Stimulated activated CD4-positive, alpha-beta T cell treated with anti-CD3 and anti-CD28 coated beads, TNF-alpha, amount 100 ng/mL, for 48 hours (primary cell): ENCODE measurements around the gene KRTAP4-12.
"Not testable (repeated sequence)": the region's sequence is repeated elsewhere in the genome, so short reads cannot be mapped to it uniquely, and the experiment has no call there.

Experiments
- DNase-seq, 3 donors: peaks; one replicate each; pipeline ENCODE4 v3.0.0-alpha.2; 2020; ENCODE audit warnings: low read depth in 3 of 3

Gene KRTAP4-12

GRCh38 chr17:41123991-41124371 is at the start of gene KRTAP4-12:
Gene KRTAP4-12, minus strand, starts transcription at chr17:41124182. Its CDS starts 60 bp downstream, at chr17:41124122.
- DNase-seq: not testable (repeated sequence)

- no peak for DNase-seq
Observed at GRCh38 chr17:41171886-41172285, 47.9 kb upstream of the KRTAP4-12 start.

GRCh38 chr17:41168121-41168520 is 44.1 kb upstream of the KRTAP4-12 start, which contains the start of gene KRTAP4-3:
Gene KRTAP4-3, minus strand, starts transcription at chr17:41168221. Its CDS starts 49 bp downstream, at chr17:41168172.
- no peak for DNase-seq

GRCh38 chr17:41167561-41167960 is 43.6 kb upstream of the KRTAP4-12 start:
- DNase-seq: no peak

GRCh38 chr17:41163828-41164227 is 39.8 kb upstream of the KRTAP4-12 start:
- no peak for DNase-seq

- DNase-seq: no peak
Observed at GRCh38 chr17:41160648-41161047, 36.7 kb upstream of the KRTAP4-12 start, which contains the start of gene KRTAP4-4. Gene KRTAP4-4, minus strand, starts transcription at chr17:41160748. Its CDS starts 57 bp downstream, at chr17:41160691.

- not testable (repeated sequence) for DNase-seq
Observed at GRCh38 chr17:41160190-41160589, 36.2 kb upstream of the KRTAP4-12 start.

GRCh38 chr17:41153856-41154255 is 29.9 kb upstream of the KRTAP4-12 start:
- no peak for DNase-seq

- no peak for DNase-seq
Observed at GRCh38 chr17:41151525-41151924, 27.5 kb upstream of the KRTAP4-12 start.

GRCh38 chr17:41150026-41150425 is 26.0 kb upstream of the KRTAP4-12 start:
- DNase-seq: no peak

GRCh38 chr17:41149652-41149985 is 25.6 kb upstream of the KRTAP4-12 start, which contains the start of gene KRTAP4-5:
Gene KRTAP4-5, minus strand, starts transcription at chr17:41149825. Its CDS starts 58 bp downstream, at chr17:41149767.
- no peak for DNase-seq

- not testable (repeated sequence) for DNase-seq
Observed at GRCh38 chr17:41148971-41149651, 25.1 kb upstream of the KRTAP4-12 start.

GRCh38 chr17:41147531-41148204 is 23.7 kb upstream of the KRTAP4-12 start:
- no peak for DNase-seq

GRCh38 chr17:41145261-41145660 is 21.3 kb upstream of the KRTAP4-12 start:
- no peak for DNase-seq

- no peak for DNase-seq
Observed at GRCh38 chr17:41144846-41145245, 20.9 kb upstream of the KRTAP4-12 start.

- no peak for DNase-seq
Observed at GRCh38 chr17:41141361-41141760, 17.4 kb upstream of the KRTAP4-12 start.

GRCh38 chr17:41140360-41141131 is 16.6 kb upstream of the KRTAP4-12 start, which contains the start of gene KRTAP4-6:
Gene KRTAP4-6, minus strand, starts transcription at chr17:41140544. Its CDS starts 57 bp downstream, at chr17:41140487.
- no peak for DNase-seq

GRCh38 chr17:41139865-41140264 is 15.9 kb upstream of the KRTAP4-12 start:
- DNase-seq: not testable (repeated sequence)

GRCh38 chr17:41133880-41134735 is 10.1 kb upstream of the KRTAP4-12 start:
- no peak for DNase-seq

- DNase-seq: no peak
Observed at GRCh38 chr17:41131979-41132378, 8.0 kb upstream of the KRTAP4-12 start.

GRCh38 chr17:41127371-41127770 is 3.4 kb upstream of the KRTAP4-12 start:
- DNase-seq: no peak
